H1 (cell line): ENCODE measurements around the gene WNT1. TPM values are rescaled to one million over a fixed set of nuclear protein-coding genes. Genes with fewer than 3 reads are reported as not detected.

Experiments used
- CTCF ChIA-PET: fragments of 300-600 bp; sonication (Branson Sonifier 250); formaldehyde crosslinking; loops from one replicate; lab custom pipeline; 2021; ENCODE audit not compliant: partially characterized antibody; lab: Charles Lee
- POLR2A ChIA-PET: fragments of 300-600 bp; sonication (Branson Sonifier 250); formaldehyde crosslinking; loops from one replicate; lab custom pipeline; 2021; ENCODE audit warnings: inconsistent platforms; ENCODE audit not compliant: partially characterized antibody; lab: Charles Lee
- DNase-seq, 2 experiments: peaks; one replicate each; pipeline versions ENCODE4 v3.0.0 to v3.0.0-alpha.2; 2010 to 2022; ENCODE audit warnings: low spot score in 2 of 2, low read depth in 1 of 2, mixed read lengths in 1 of 2
- FAIRE-seq: peaks from 2 replicates; lab custom pipeline; 2011; peaks lifted over from hg19 to GRCh38; lab: Jason Lieb, UNC
- H2AFZ ChIP-seq: 2 replicates; pipeline ENCODE4 v1.8.1; 2012; ENCODE audit warnings: low read length, inconsistent platforms
- H2AK5ac ChIP-seq: 2 replicates; pipeline ENCODE4 v1.6.1; 2013; ENCODE audit warnings: low read depth, low read length
- H2BK120ac ChIP-seq: replicated peaks from 2 replicates; pipeline ENCODE3; 2013; ENCODE audit warnings: low read depth, low read length, inconsistent platforms
- H2BK12ac ChIP-seq: 2 replicates; pipeline ENCODE4 v1.6.1; 2013; ENCODE audit warnings: low read depth, low read length
- H2BK15ac ChIP-seq: 2 replicates; pipeline ENCODE4 v1.6.1; 2013; ENCODE audit warnings: low read length
- H2BK20ac ChIP-seq: 2 replicates; pipeline ENCODE4 v1.6.1; 2013; ENCODE audit warnings: low read length
- H2BK5ac ChIP-seq: 2 replicates; pipeline ENCODE4 v1.6.1; 2013; ENCODE audit warnings: low read depth, low read length
- H3K14ac ChIP-seq: 2 replicates; pipeline ENCODE4 v1.6.1; 2013; ENCODE audit warnings: inconsistent platforms; ENCODE audit not compliant: insufficient read length
- H3K18ac ChIP-seq: 2 replicates; pipeline ENCODE4 v1.6.1; 2013; ENCODE audit warnings: low read length; ENCODE audit errors: extremely low read depth
- H3K23ac ChIP-seq: 2 replicates; pipeline ENCODE4 v1.6.1; 2013; ENCODE audit warnings: inconsistent platforms; ENCODE audit not compliant: insufficient read length
- H3K23me2 ChIP-seq: 2 replicates; pipeline ENCODE4 v1.6.1; 2013; ENCODE audit warnings: low read depth, low read length
- H3K27ac ChIP-seq: 2 replicates; pipeline ENCODE4 v1.6.1; 2011; ENCODE audit warnings: low read depth, low read length, inconsistent platforms
- H3K27me3 ChIP-seq, 4 experiments: replicated peaks in 1 of 4; 1 replicate in 1 of 4; 2 replicates in 3 of 4; pipeline versions ENCODE4 v1.6.1 to v1.8.1; 2011 to 2013; ENCODE audit warnings: low read length in 3 of 4, mild to moderate bottlenecking in 3 of 4, inconsistent platforms in 2 of 4, mixed read lengths in 2 of 4, moderate library complexity in 1 of 4; ENCODE audit not compliant: control insufficient read depth in 3 of 4, insufficient read depth in 3 of 4; ENCODE audit errors: extremely low read depth in 1 of 4
- H3K36me3 ChIP-seq, 4 experiments: 2 replicates each; pipeline versions ENCODE4 v1.6.1 to v1.8.1; 2011 to 2013; ENCODE audit warnings: mild to moderate bottlenecking in 4 of 4, low read length in 3 of 4, moderate library complexity in 2 of 4, control low read depth in 1 of 4, inconsistent platforms in 1 of 4; ENCODE audit not compliant: insufficient read depth in 4 of 4, control insufficient read depth in 2 of 4
- H3K4ac ChIP-seq: replicated peaks from 2 replicates; pipeline ENCODE3; 2013; ENCODE audit warnings: low read length, low read depth, mixed read lengths, inconsistent platforms; ENCODE audit not compliant: insufficient read length
- H3K4me1 ChIP-seq, 4 experiments: replicated peaks in 1 of 4; 1 replicate in 1 of 4; 2 replicates in 3 of 4; pipeline versions ENCODE4 v1.6.1 to v1.8.1; 2011 to 2013; ENCODE audit warnings: low read length in 3 of 4, inconsistent platforms in 2 of 4, mixed read lengths in 1 of 4; ENCODE audit not compliant: insufficient read depth in 4 of 4, control insufficient read depth in 3 of 4
- H3K4me2 ChIP-seq, 2 experiments: 2 replicates each; pipeline versions ENCODE4 v1.6.1 to v1.8.1; 2011 to 2013; ENCODE audit warnings: low read depth in 2 of 2, low read length in 2 of 2, control low read depth in 1 of 2, inconsistent platforms in 1 of 2, mild to moderate bottlenecking in 1 of 2; ENCODE audit not compliant: insufficient read depth in 1 of 2
- H3K4me3 ChIP-seq, 4 experiments: fragments of 200-600, 300-600 bp in 1 of 4; sonication (generic), shearing (Covaris generic), sonication (Bioruptor Twin) in 1 of 4; 2 replicates each; pipeline versions ENCODE4 v1.5.1 to v1.8.1; 2011 to 2016; ENCODE audit warnings: low read length in 4 of 4, low read depth in 3 of 4, control low read depth in 2 of 4, inconsistent platforms in 2 of 4, mild to moderate bottlenecking in 2 of 4, mixed read lengths in 1 of 4, moderate library complexity in 1 of 4; ENCODE audit not compliant: insufficient read depth in 2 of 4; ENCODE audit errors: extremely low read depth in 1 of 4
- H3K56ac ChIP-seq: replicated peaks from 2 replicates; pipeline ENCODE3; 2013; ENCODE audit warnings: low read depth, mild to moderate bottlenecking, mixed read lengths, low read length, inconsistent platforms; ENCODE audit not compliant: insufficient read length
- H3K79me1 ChIP-seq: 2 replicates; pipeline ENCODE4 v1.6.1; 2013; ENCODE audit warnings: low read depth, low read length, control low read depth
- H3K79me2 ChIP-seq, 2 experiments: 2 replicates each; pipeline versions ENCODE4 v1.6.1 to v1.8.1; 2012 to 2013; ENCODE audit warnings: low read length in 2 of 2, mild to moderate bottlenecking in 2 of 2, inconsistent platforms in 1 of 2; ENCODE audit not compliant: insufficient read depth in 2 of 2, control insufficient read depth in 1 of 2
- H3K9ac ChIP-seq, 4 experiments: replicated peaks in 1 of 4; 1 replicate in 1 of 4; 2 replicates in 3 of 4; pipeline versions ENCODE4 v1.6.1 to v1.8.1; 2011 to 2013; ENCODE audit warnings: low read depth in 3 of 4, low read length in 3 of 4, control low read depth in 2 of 4, mild to moderate bottlenecking in 2 of 4, moderate library complexity in 2 of 4, inconsistent platforms in 1 of 4; ENCODE audit errors: extremely low read depth in 1 of 4
- H3K9me3 ChIP-seq, 2 experiments: 2 replicates each; pipeline versions ENCODE4 v1.6.1 to v1.8.1; 2012 to 2013; ENCODE audit warnings: mild to moderate bottlenecking in 2 of 2, moderate library complexity in 2 of 2, control low read depth in 1 of 2, inconsistent platforms in 1 of 2, low read depth in 1 of 2, low read length in 1 of 2, mixed read lengths in 1 of 2; ENCODE audit not compliant: insufficient read depth in 2 of 2
- H4K20me1 ChIP-seq, 2 experiments: replicated peaks in 1 of 2; 2 replicates each; pipeline versions ENCODE3 to v1.8.1; 2011 to 2013; ENCODE audit warnings: inconsistent platforms in 2 of 2, low read length in 2 of 2, mild to moderate bottlenecking in 1 of 2; ENCODE audit not compliant: insufficient read depth in 2 of 2, control insufficient read depth in 1 of 2
- H4K5ac ChIP-seq: 2 replicates; pipeline ENCODE4 v1.6.1; 2013; ENCODE audit warnings: low read length, low read depth, mixed read lengths, inconsistent platforms; ENCODE audit not compliant: insufficient read length
- H4K8ac ChIP-seq: 2 replicates; pipeline ENCODE4 v1.8.0; 2013; ENCODE audit warnings: mild to moderate bottlenecking, moderate library complexity, low read length, inconsistent platforms; ENCODE audit not compliant: insufficient read depth; ENCODE audit errors: extremely low read depth
- H4K91ac ChIP-seq: replicated peaks from 2 replicates; pipeline ENCODE3; 2013; ENCODE audit warnings: low read length, mixed read lengths, inconsistent platforms; ENCODE audit not compliant: insufficient read length
- ASH2L ChIP-seq: fragments of 200-600, 300-600 bp; sonication (generic); IDR thresholded peaks from one replicate; pipeline ENCODE4 v1.7.1; 2017; ENCODE audit warnings: low read length
- BACH1 ChIP-seq: IDR thresholded peaks from 2 replicates; pipeline ENCODE4 v1.6.1; 2012; ENCODE audit warnings: low read length, improper control_type of control experiment
- CEBPB ChIP-seq: IDR thresholded peaks from 2 replicates; pipeline ENCODE4 v1.6.1; 2012; ENCODE audit warnings: low read depth, low read length
- EZH2 ChIP-seq: fragments of 200-600 bp; sonication (generic); IDR thresholded peaks from 2 replicates; pipeline ENCODE4 v1.7.1; 2012; ENCODE audit warnings: low read depth, mild to moderate bottlenecking, moderate library complexity, low read length, inconsistent platforms; ENCODE audit not compliant: severe bottlenecking
- GTF2F1 ChIP-seq: IDR thresholded peaks from 2 replicates; pipeline ENCODE4 v1.6.1; 2012; ENCODE audit warnings: low read depth, low read length, improper control_type of control experiment, borderline replicate concordance
- KDM1A ChIP-seq: fragments of 200-600, 300-600 bp; sonication (generic); IDR thresholded peaks from 2 replicates; pipeline ENCODE4 v1.7.1; 2016; ENCODE audit warnings: mild to moderate bottlenecking, low read length, borderline replicate concordance
- KDM5A ChIP-seq: fragments of 200-600 bp; IDR thresholded peaks from 2 replicates; pipeline ENCODE4 v1.7.1; 2012; ENCODE audit warnings: mild to moderate bottlenecking, low read length, inconsistent platforms, mixed read lengths
- PHF8 ChIP-seq: fragments of 200-600 bp; sonication (generic); conservative IDR thresholded peaks from 2 replicates; pipeline ENCODE4 v1.7.1; 2012; ENCODE audit warnings: low read depth, mild to moderate bottlenecking, inconsistent platforms, low read length, moderate library complexity
- RBBP5 ChIP-seq: IDR thresholded peaks from 2 replicates; pipeline ENCODE4 v1.7.1; 2012; ENCODE audit warnings: low read depth, mild to moderate bottlenecking, inconsistent platforms, low read length, moderate library complexity, borderline replicate concordance
- RXRA ChIP-seq: IDR thresholded peaks from 2 replicates; pipeline ENCODE4 v1.6.1; 2011; ENCODE audit warnings: low read depth, mild to moderate bottlenecking, low read length, moderate library complexity; ENCODE audit not compliant: insufficient read depth
- SAP30 ChIP-seq: fragments of 300-600 bp; sonication (generic); IDR thresholded peaks from 2 replicates; pipeline ENCODE4 v1.7.1; 2012; ENCODE audit warnings: low read length, moderate library complexity, mild to moderate bottlenecking, inconsistent platforms; ENCODE audit not compliant: insufficient read depth, insufficient replicate concordance
- SIN3A ChIP-seq, 2 experiments: IDR thresholded peaks in 1 of 2; conservative IDR thresholded peaks in 1 of 2; 2 replicates each; pipeline ENCODE4 v1.6.1; 2011 to 2012; ENCODE audit warnings: low read length in 2 of 2, improper control_type of control experiment in 1 of 2, low read depth in 1 of 2, mild to moderate bottlenecking in 1 of 2
- SUZ12 ChIP-seq: fragments of 200-600 bp; sonication (generic); IDR thresholded peaks from 2 replicates; pipeline ENCODE4 v1.6.1; 2012; ENCODE audit warnings: mild to moderate bottlenecking, inconsistent platforms, low read length, moderate library complexity, mixed read lengths
- WGBS, 2 experiments: shearing (Covaris generic) in 1 of 2; methylation state at CpG; one replicate each; pipeline versions ENCODE4 v1.1.6 to v1.1.7; 2013 to 2015; ENCODE audit warnings: low lambda C conversion rate in 2 of 2, mixed read lengths in 2 of 2, inconsistent platforms in 1 of 2, low coverage in 1 of 2, missing lambda C conversion rate in 1 of 2; ENCODE audit not compliant: insufficient replicate concordance in 2 of 2, insufficient coverage in 1 of 2, insufficient read length in 1 of 2; ENCODE audit errors: extremely low coverage in 1 of 2, missing lambda C conversion rate in 1 of 2; 5-methylcytosine and 5-hydroxymethylcytosine counted together
- polyA plus RNA-seq, 7 experiments: library from polyadenylated mRNA; depleted of rRNA in 3 of 7; stranded (reverse) in 5 of 7; unstranded in 2 of 7; fragments of >200 nt in 5 of 7; fragments of 200-250 nt in 2 of 7; gene quantifications; 1 replicate in 5 of 7; 2 replicates in 1 of 7; 4 replicates in 1 of 7; pipeline versions ENCODE4 v1.2.1 to v1.2.3, GENCODE V29; 2011 to 2013; ENCODE audit warnings: missing spikeins in 2 of 7, mixed read lengths in 2 of 7
- total RNA-seq: library from RNA; stranded (reverse); fragmentation: NEBNext Ultra II Directional; extraction: Animal tissue kit (Norgen Biotek cat#: 25700); gene quantifications from 2 replicates; pipeline ENCODE4 v1.2.1, GENCODE V29; 2021

WNT1 gene
- total and polyA plus RNA-seq, 2 of the 8 experiments (the other 6 are each of a cell fraction or from before 2014, with no cell fraction given), result not detected

DNA sequence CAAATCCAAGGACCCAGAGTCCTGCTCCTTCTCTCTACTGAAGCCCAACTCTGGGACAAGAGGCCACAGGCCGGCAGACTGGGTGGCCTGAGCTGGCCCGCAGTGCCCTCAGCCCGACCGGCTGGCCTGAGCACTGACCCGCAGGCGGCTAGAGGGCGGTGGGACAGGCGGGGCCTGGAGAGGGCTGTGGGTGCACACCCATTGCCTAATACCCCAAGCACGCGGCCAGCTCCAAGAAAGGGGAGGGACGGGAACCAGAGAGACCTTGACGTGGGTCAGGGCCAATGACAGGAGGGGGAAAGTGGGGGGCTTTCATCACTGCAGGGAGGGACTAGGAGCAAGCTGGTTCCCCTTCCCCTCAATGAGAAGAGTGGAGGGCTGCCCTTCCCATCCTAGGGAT, 4.6 kb upstream of the WNT1 start:
- no peaks in the 10 kb centered on the region; a peak in 1 of 8 replicates for H3K36me3 ChIP-seq
- no peak overlapping the region for H4K91ac ChIP-seq
- H3K4ac ChIP-seq, result no peak overlapping the region
- peaks cover 4 to 19% of the 10 kb centered on the region in 2 experiments for H4K20me1 ChIP-seq
- H2BK120ac ChIP-seq, result no peak overlapping the region
- FAIRE-seq, result no peak
- no peaks in the 10 kb centered on the region for H3K79me2 ChIP-seq
- peak overlapping the region; percentile 5 to 41 for H3K4me2 ChIP-seq
- ChIA-PET POLR2A (interaction anchor here (0.6 to 2.3 kb wide), 6 partner anchors 11 to 154 kb away, joined by 3 to 5 read pairs (median 4); partner anchors contain the start of genes ARF3 and RND1), CTCF (interaction anchor here (0.6 to 40.8 kb wide), 20 partner anchors 8 to 1058 kb away, joined by 3 to 1336 read pairs (median 4); partner anchors contain the start of genes ARF3, DDN, RHEBL1 and RND1)
- 20% methylated on average over 12 of the region's 12 CpGs; no CpG with 5 or more reads in 1 of the 2 experiments for WGBS, 2 experiments
- no peak overlapping the region for H3K27ac ChIP-seq
- H3K23ac ChIP-seq, result no peak overlapping the region
- no peaks in the 10 kb centered on the region for H3K9me3 ChIP-seq
- H3K56ac ChIP-seq, result no peak overlapping the region
- H4K8ac ChIP-seq, result no peak overlapping the region; the same call in 1 of the 2 replicates
- peaks cover 11 to 30% (median 26%) of the 10 kb centered on the region in 4 experiments for H3K4me1 ChIP-seq
- no peak overlapping the region for H2AFZ ChIP-seq
- H3K23me2 ChIP-seq, result peaks cover 11% of the 10 kb centered on the region
- no peak for DNase-seq
- peak overlapping the region in 1 of 4 experiments; percentile 9; a peak in 1 of 8 replicates for H3K4me3 ChIP-seq
- H3K18ac ChIP-seq, result no peak overlapping the region
- H3K27me3 ChIP-seq, result peaks cover 69 to 98% (median 96%) of the 10 kb centered on the region in 4 experiments
- H2BK12ac ChIP-seq, result no peak overlapping the region
- no peaks in the 10 kb centered on the region for H3K79me1 ChIP-seq
- H2BK5ac ChIP-seq, result no peak overlapping the region
- peak overlapping the region; percentile 29; the same call in 1 of the 2 replicates for H2BK15ac ChIP-seq
- no peak overlapping the region for H3K14ac ChIP-seq
- H4K5ac ChIP-seq, result no peak overlapping the region
- H3K9ac ChIP-seq, result no peak overlapping the region
- no peak overlapping the region for H2AK5ac ChIP-seq
- no peak overlapping the region for H2BK20ac ChIP-seq
- TF ChIP-seq RXRA, result no peak
- no peak for TF ChIP-seq SAP30
- no peak for TF ChIP-seq GTF2F1
- TF ChIP-seq KDM5A, result no peak
- no peak for TF ChIP-seq ASH2L
- TF ChIP-seq BACH1, result no peak
- TF ChIP-seq KDM1A, result no peak
- no peak for TF ChIP-seq SIN3A (conservative IDR thresholded peaks at IDR 0.05 in 1 of 2, IDR thresholded peaks at IDR 0.05 in 1 of 2; ENCODE audit: low read depth in 1 of 2, low read length in 2 of 2)
- TF ChIP-seq RBBP5, result no peak
- TF ChIP-seq SUZ12, result peak; percentile 17
- peak; percentile 49 for TF ChIP-seq EZH2
- no peak for TF ChIP-seq PHF8
- 0 out of 2 replicates have a peak, but pooled peaks have one; percentile 34 for TF ChIP-seq CEBPB
